CD4-positive, alpha-beta T cell treated with Interleukin-1 beta for 1 hour (primary cell): ENCODE results near the gene ZFAND2A.

Source experiments
- DNase-seq, 2 donors: peaks; one replicate each; pipeline ENCODE4 v3.0.0-alpha.2; 2020 to 2022

The ZFAND2A gene

GRCh38 chr7:1104516-1105179 is 55.3 kb downstream of the ZFAND2A start:
- no peak for DNase-seq

- no peak for DNase-seq
Observed at GRCh38 chr7:1103789-1104515, 56.0 kb downstream of the ZFAND2A start.

- DNase-seq = peak in 1 of 2 donors; percentile 4
Observed at GRCh38 chr7:1103009-1103788, 56.8 kb downstream of the ZFAND2A start.
